Occipital lobe (tissue), 3 donors: Measurements from ENCODE around the gene MASTL. TPM values are rescaled to one million over a fixed set of nuclear protein-coding genes. Genes with fewer than 3 reads are reported as not detected.

Experiments
- DNase-seq: peaks from one replicate; lab custom pipeline; 2025; lab: John Stamatoyannopoulos, UW
- small RNA-seq: library from RNA; depleted of rRNA; stranded (forward); fragments of <200 nt; gene quantifications from one replicate; pipeline ENCODE3, GENCODE V24; 2014
- total RNA-seq: library from RNA; depleted of rRNA; stranded (reverse); fragments of >200 nt; gene quantifications from one replicate; pipeline ENCODE4 v1.2.3, GENCODE V29; 2014

The MASTL gene
- total RNA-seq, 1 donor from 2014 or later: 9.7 TPM

- no peak for DNase-seq
These were observed 69.9 kb downstream of the MASTL start for GRCh38 chr10:27225011-27225590.

GRCh38 chr10:27225642-27226257 is 70.6 kb downstream of the MASTL start:
- no peak for DNase-seq

GRCh38 chr10:27230022-27230421 is 74.9 kb downstream of the MASTL start:
- DNase-seq: no peak

GRCh38 chr10:27235706-27236105 is 80.6 kb downstream of the MASTL start:
- no peak for DNase-seq

Small RNA genes within 50 kb of the gene (small RNA-seq; reads per million reads assigned to genes)
- gene RNU2-24P (2.1 reads per million, percentile 84 among the genes with 10 or more reads in this experiment), gene RNU7-12P (not detected)

Other genes starting within 250 kb of the MASTL start
- 32.3 TPM for gene ANKRD26, start 54.9 kb upstream of the MASTL start, total RNA-seq
- 104 TPM for gene YME1L1, start 968 bp upstream of the MASTL start, total RNA-seq
- gene ACBD5, start 85.4 kb downstream of the MASTL start, total RNA-seq: 56.6 TPM